Upper lobe of left lung (tissue), 6 donors: ENCODE results near the gene FTCDNL1. TPM values are rescaled to one million over a fixed set of nuclear protein-coding genes. Genes with fewer than 3 reads are reported as not detected.

Experiments used
- ATAC-seq, 2 donors: fragments of 200-7000 bp; cut with Tn5 transposase; one replicate each; pipeline ENCODE4 v1.9.1; 2022; ENCODE audit warnings: mild to moderate bottlenecking in 2 of 2, moderate library complexity in 2 of 2; ENCODE audit not compliant: low FRiP score in 2 of 2
- DNase-seq, 2 donors: peaks; one replicate each; pipeline ENCODE4 v3.0.0-alpha.2; 2019 to 2020
- H3K27ac ChIP-seq, 4 donors: fragments of 200-600 bp; sonication (generic); one replicate each; pipeline ENCODE4 v1.5.1; 2016 to 2019
- H3K27me3 ChIP-seq, 4 donors: fragments of 200-600 bp; sonication (generic); one replicate each; pipeline ENCODE4 v1.5.1; 2017 to 2019
- H3K36me3 ChIP-seq, 4 donors: fragments of 200-600 bp; sonication (generic); one replicate each; pipeline ENCODE4 v1.5.1; 2016 to 2019
- H3K4me1 ChIP-seq, 4 donors: fragments of 200-600 bp; sonication (generic); one replicate each; pipeline ENCODE4 v1.5.1; 2018 to 2019
- H3K4me3 ChIP-seq, 4 donors: fragments of 200-600 bp; sonication (generic); one replicate each; pipeline ENCODE4 v1.5.1; 2017 to 2019; ENCODE audit warnings: mild to moderate bottlenecking in 2 of 4, moderate library complexity in 1 of 4
- H3K9me3 ChIP-seq, 4 donors: fragments of 200-600 bp; sonication (generic); one replicate each; pipeline ENCODE4 v1.5.1; 2018 to 2019
- CTCF ChIP-seq, 6 experiments: fragments of 450-650 bp in 4 of 6; fragments of 200-600 bp in 2 of 6; sonication (generic) in 2 of 6; IDR thresholded peaks; one replicate each; pipeline ENCODE4 v1.5.1; 2016 to 2019; ENCODE audit warnings: antibody characterized with exemption in 6 of 6
- EP300 ChIP-seq, 4 donors: sonication (generic); formaldehyde crosslinking; IDR thresholded peaks; one replicate each; pipeline ENCODE4 v1.5.1; 2017; ENCODE audit warnings: antibody characterized with exemption in 4 of 4, control low read depth in 2 of 4
- POLR2A ChIP-seq, 4 donors: fragments of 450-650 bp; IDR thresholded peaks; one replicate each; pipeline ENCODE4 v1.5.1; 2016 to 2017; ENCODE audit warnings: antibody characterized with exemption in 4 of 4, mild to moderate bottlenecking in 2 of 4
- POLR2AphosphoS5 ChIP-seq, 2 donors: sonication (generic); formaldehyde crosslinking; IDR thresholded peaks; one replicate each; pipeline ENCODE4 v1.5.1; 2017; ENCODE audit warnings: antibody characterized with exemption in 2 of 2
- WGBS, 2 donors: methylation state at CpG; one replicate each; pipeline ENCODE4 v1.1.5; 2017 to 2018; 5-methylcytosine and 5-hydroxymethylcytosine counted together
- total RNA-seq, 6 donors: library from RNA; depleted of rRNA in 4 of 6; stranded (reverse); fragments of >200 nt in 4 of 6; gene quantifications; one replicate each; pipeline versions ENCODE4 v1.1.0 to v1.2.1, GENCODE V29; 2016 to 2021
- donor health status: DM: no; HTN: no; CAD: no; lungs with moderate emphysema.
- donor health status: DM: no; HTN: yes; CAD: no; lungs with severe emphysema.

FTCDNL1 gene
- total RNA-seq, 6 donors from 2014 or later: 2.8 to 4.2 (median 3.1) TPM

GRCh38 chr2:199727306-199727705 is 123.7 kb downstream of the FTCDNL1 start:
- no peak for DNase-seq
- no peak for ATAC-seq
- Histone ChIP-seq H3K4me1 (no peaks in the 10 kb centered on the region), H3K36me3 (no peaks in the 10 kb centered on the region), H3K27me3 (no peaks in the 10 kb centered on the region), H3K27ac (no peak overlapping the region), H3K4me3 (no peak overlapping the region), H3K9me3 (no peaks in the 10 kb centered on the region)
- no peak for TF ChIP-seq POLR2A (IDR thresholded peaks at IDR 0.05)
- TF ChIP-seq CTCF (IDR thresholded peaks at IDR 0.05): no peak
- TF ChIP-seq EP300 (IDR thresholded peaks at IDR 0.05): no peak
- TF ChIP-seq POLR2AphosphoS5 (IDR thresholded peaks at IDR 0.05): no peak
- 63 to 83% methylated on average over 1 of the region's 1 CpG for WGBS, 2 donors

- Histone ChIP-seq H3K27ac (no peak overlapping the region), H3K27me3 (no peaks in the 10 kb centered on the region), H3K9me3 (no peaks in the 10 kb centered on the region), H3K4me1 (no peaks in the 10 kb centered on the region), H3K4me3 (no peak overlapping the region), H3K36me3 (no peaks in the 10 kb centered on the region)
- no peak for ATAC-seq
- no peak for TF ChIP-seq POLR2AphosphoS5 (IDR thresholded peaks at IDR 0.05)
- no peak for TF ChIP-seq EP300 (IDR thresholded peaks at IDR 0.05)
- TF ChIP-seq CTCF (IDR thresholded peaks at IDR 0.05): no peak
- TF ChIP-seq POLR2A (IDR thresholded peaks at IDR 0.05): no peak
- no peak for DNase-seq
- 90 to 92% methylated on average over 4 of the region's 4 CpGs for WGBS, 2 donors
These were observed 132.9 kb downstream of the FTCDNL1 start for GRCh38 chr2:199718074-199718473.

GRCh38 chr2:199717587-199717907 is 133.4 kb downstream of the FTCDNL1 start:
- no peaks in the 10 kb centered on the region for H3K27me3 ChIP-seq
- no peak overlapping the region for H3K4me3 ChIP-seq
- ATAC-seq (no peak), DNase-seq (no peak)
- no peaks in the 10 kb centered on the region for H3K4me1 ChIP-seq
- no peak overlapping the region for H3K27ac ChIP-seq
- TF ChIP-seq POLR2AphosphoS5 (IDR thresholded peaks at IDR 0.05) (no peak), EP300 (IDR thresholded peaks at IDR 0.05) (no peak), CTCF (IDR thresholded peaks at IDR 0.05) (no peak), POLR2A (IDR thresholded peaks at IDR 0.05) (no peak)
- no peaks in the 10 kb centered on the region for H3K9me3 ChIP-seq
- H3K36me3 ChIP-seq: no peaks in the 10 kb centered on the region

- no peaks in the 10 kb centered on the region for H3K9me3 ChIP-seq
- no peaks in the 10 kb centered on the region for H3K27me3 ChIP-seq
- 32 to 37% methylated on average over 4 of the region's 4 CpGs for WGBS, 2 donors
- no peaks in the 10 kb centered on the region for H3K4me1 ChIP-seq
- TF ChIP-seq POLR2AphosphoS5 (IDR thresholded peaks at IDR 0.05) (no peak), POLR2A (IDR thresholded peaks at IDR 0.05) (no peak), CTCF (IDR thresholded peaks at IDR 0.05) (no peak), EP300 (IDR thresholded peaks at IDR 0.05) (no peak)
- H3K4me3 ChIP-seq: no peak overlapping the region
- no peaks in the 10 kb centered on the region for H3K36me3 ChIP-seq
- DNase-seq (no peak), ATAC-seq (no peak)
- H3K27ac ChIP-seq: no peak overlapping the region
These were observed 134.0 kb downstream of the FTCDNL1 start for GRCh38 chr2:199716807-199717586.

GRCh38 chr2:199713746-199714145 is 137.2 kb downstream of the FTCDNL1 start:
- DNase-seq: no peak
- Histone ChIP-seq H3K9me3 (no peaks in the 10 kb centered on the region), H3K4me1 (no peaks in the 10 kb centered on the region), H3K27ac (no peak overlapping the region), H3K4me3 (no peak overlapping the region), H3K36me3 (no peaks in the 10 kb centered on the region), H3K27me3 (no peaks in the 10 kb centered on the region)
- 48 to 72% methylated on average over 2 of the region's 2 CpGs for WGBS, 2 donors
- TF ChIP-seq POLR2AphosphoS5 (IDR thresholded peaks at IDR 0.05): no peak
- TF ChIP-seq CTCF (IDR thresholded peaks at IDR 0.05): no peak
- TF ChIP-seq POLR2A (IDR thresholded peaks at IDR 0.05): no peak
- no peak for TF ChIP-seq EP300 (IDR thresholded peaks at IDR 0.05)
- ATAC-seq: no peak
